Thyroid gland (tissue), 4 donors: ENCODE results near the gene SLC25A23.

Experiments used
- POLR2A ChIP-seq, 2 donors: fragments of 450-650 bp; IDR thresholded peaks; one replicate each; pipeline ENCODE4 v1.6.1; 2017; ENCODE audit warnings: antibody characterized with exemption in 2 of 2, mild to moderate bottlenecking in 2 of 2, moderate library complexity in 1 of 2
- TF ChIP-seq, protein P1 (sequence below), 6 experiments: fragments of 200-600 bp in 3 of 6; fragments of 450-650 bp in 3 of 6; sonication (generic) in 3 of 6; IDR thresholded peaks; one replicate each; pipeline ENCODE4 v1.5.1; 2016 to 2019; ENCODE audit warnings: antibody characterized with exemption in 6 of 6, mild to moderate bottlenecking in 2 of 6, inconsistent platforms in 1 of 6, moderate library complexity in 1 of 6

DNA sequence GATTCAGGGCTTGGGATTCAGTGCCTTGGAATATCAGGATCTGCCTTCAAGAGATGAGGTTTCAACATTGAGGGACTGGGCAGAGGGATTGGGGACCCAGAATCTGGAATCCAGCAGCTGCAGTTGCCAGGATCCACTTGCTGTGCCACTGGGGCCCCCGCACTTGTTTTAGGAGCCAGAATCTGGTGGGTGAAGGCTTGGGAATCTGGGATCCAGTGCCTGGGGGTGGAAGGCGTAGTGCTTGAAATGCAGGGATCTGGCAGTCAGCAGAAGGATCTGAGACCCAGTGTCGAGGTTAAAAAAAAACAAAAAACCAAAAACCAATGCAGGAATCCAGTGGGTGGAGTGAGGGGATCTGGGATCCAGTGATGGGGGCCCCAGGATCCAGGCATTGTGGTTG is 18.7 kb downstream of the SLC25A23 start:
- TF ChIP-seq, protein P1, sequence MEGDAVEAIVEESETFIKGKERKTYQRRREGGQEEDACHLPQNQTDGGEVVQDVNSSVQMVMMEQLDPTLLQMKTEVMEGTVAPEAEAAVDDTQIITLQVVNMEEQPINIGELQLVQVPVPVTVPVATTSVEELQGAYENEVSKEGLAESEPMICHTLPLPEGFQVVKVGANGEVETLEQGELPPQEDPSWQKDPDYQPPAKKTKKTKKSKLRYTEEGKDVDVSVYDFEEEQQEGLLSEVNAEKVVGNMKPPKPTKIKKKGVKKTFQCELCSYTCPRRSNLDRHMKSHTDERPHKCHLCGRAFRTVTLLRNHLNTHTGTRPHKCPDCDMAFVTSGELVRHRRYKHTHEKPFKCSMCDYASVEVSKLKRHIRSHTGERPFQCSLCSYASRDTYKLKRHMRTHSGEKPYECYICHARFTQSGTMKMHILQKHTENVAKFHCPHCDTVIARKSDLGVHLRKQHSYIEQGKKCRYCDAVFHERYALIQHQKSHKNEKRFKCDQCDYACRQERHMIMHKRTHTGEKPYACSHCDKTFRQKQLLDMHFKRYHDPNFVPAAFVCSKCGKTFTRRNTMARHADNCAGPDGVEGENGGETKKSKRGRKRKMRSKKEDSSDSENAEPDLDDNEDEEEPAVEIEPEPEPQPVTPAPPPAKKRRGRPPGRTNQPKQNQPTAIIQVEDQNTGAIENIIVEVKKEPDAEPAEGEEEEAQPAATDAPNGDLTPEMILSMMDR (IDR thresholded peaks at IDR 0.05): no peak
- TF ChIP-seq POLR2A (IDR thresholded peaks at IDR 0.05): no peak
